Mesendoderm (in vitro differentiated cells): Measurements from ENCODE around the gene RDH13.
"Not testable (repeated sequence)": the region's sequence is repeated elsewhere in the genome, so short reads cannot be mapped to it uniquely, and the experiment has no call there.

Experiments used
- DNase-seq: peaks from one replicate; pipeline ENCODE4 v3.0.0; 2013
- H2AK5ac ChIP-seq: 2 replicates; pipeline ENCODE4 v1.6.1; 2013; ENCODE audit warnings: low read length, inconsistent platforms
- H2BK120ac ChIP-seq: 2 replicates; pipeline ENCODE4 v1.6.1; 2013; ENCODE audit warnings: low read depth, mild to moderate bottlenecking, low read length, moderate library complexity, mixed read lengths
- H2BK15ac ChIP-seq: replicated peaks from 2 replicates; pipeline ENCODE4 v1.6.1; 2013; ENCODE audit warnings: low read depth, mild to moderate bottlenecking, moderate library complexity
- H2BK5ac ChIP-seq: 2 replicates; pipeline ENCODE4 v1.6.1; 2013; ENCODE audit warnings: low read length, inconsistent platforms
- H3K18ac ChIP-seq: 2 replicates; pipeline ENCODE4 v1.6.1; 2013; ENCODE audit warnings: mild to moderate bottlenecking, low read length, mixed read lengths
- H3K23ac ChIP-seq: one replicate; pipeline ENCODE4 v1.6.1; 2013; ENCODE audit warnings: low read length
- H3K27ac ChIP-seq: 2 replicates; pipeline ENCODE4 v1.5.1; 2013; ENCODE audit warnings: low read depth, mild to moderate bottlenecking, inconsistent platforms, low read length, moderate library complexity
- H3K27me3 ChIP-seq: 2 replicates; pipeline ENCODE4 v1.6.1; 2013; ENCODE audit warnings: low read length, control low read depth, mild to moderate bottlenecking, inconsistent platforms; ENCODE audit not compliant: insufficient read depth, poor library complexity
- H3K36me3 ChIP-seq: 2 replicates; pipeline ENCODE4 v1.6.1; 2013; ENCODE audit warnings: low read length, inconsistent platforms; ENCODE audit not compliant: control insufficient read depth, insufficient read depth
- H3K4ac ChIP-seq: one replicate; pipeline ENCODE4 v1.6.1; 2013; ENCODE audit warnings: low read depth, mild to moderate bottlenecking, low read length, moderate library complexity
- H3K4me1 ChIP-seq: 2 replicates; pipeline ENCODE4 v1.6.1; 2013; ENCODE audit warnings: low read depth, low read length, inconsistent platforms; ENCODE audit not compliant: control insufficient read depth
- H3K4me2 ChIP-seq: 2 replicates; pipeline ENCODE4 v1.6.1; 2013; ENCODE audit warnings: low read length
- H3K4me3 ChIP-seq: 2 replicates; pipeline ENCODE4 v1.5.1; 2013; ENCODE audit warnings: mild to moderate bottlenecking, low read length
- H3K56ac ChIP-seq: one replicate; pipeline ENCODE4 v1.6.1; 2013; ENCODE audit warnings: low read length
- H3K79me1 ChIP-seq: 2 replicates; pipeline ENCODE4 v1.6.1; 2013; ENCODE audit warnings: low read length, inconsistent platforms
- H3K79me2 ChIP-seq: 2 replicates; pipeline ENCODE4 v1.6.1; 2013; ENCODE audit warnings: mild to moderate bottlenecking, low read length; ENCODE audit not compliant: control insufficient read depth, insufficient read depth
- H3K9ac ChIP-seq: 2 replicates; pipeline ENCODE4 v1.6.1; 2013; ENCODE audit warnings: low read length, inconsistent platforms
- H4K5ac ChIP-seq: one replicate; pipeline ENCODE4 v1.6.1; 2013; ENCODE audit warnings: low read length
- H4K8ac ChIP-seq: one replicate; pipeline ENCODE4 v1.6.1; 2013; ENCODE audit warnings: low read depth, mild to moderate bottlenecking, control low read depth, low read length, moderate library complexity
- WGBS: extraction: QIAGEN DNeasy Blood & Tissue Kit; methylation state at CpG from one replicate; pipeline ENCODE4 v1.1.7; 2013; ENCODE audit warnings: low lambda C conversion rate, missing lambda C conversion rate; ENCODE audit not compliant: insufficient coverage; ENCODE audit errors: extremely low coverage; 5-methylcytosine and 5-hydroxymethylcytosine counted together

Gene RDH13

DNA sequence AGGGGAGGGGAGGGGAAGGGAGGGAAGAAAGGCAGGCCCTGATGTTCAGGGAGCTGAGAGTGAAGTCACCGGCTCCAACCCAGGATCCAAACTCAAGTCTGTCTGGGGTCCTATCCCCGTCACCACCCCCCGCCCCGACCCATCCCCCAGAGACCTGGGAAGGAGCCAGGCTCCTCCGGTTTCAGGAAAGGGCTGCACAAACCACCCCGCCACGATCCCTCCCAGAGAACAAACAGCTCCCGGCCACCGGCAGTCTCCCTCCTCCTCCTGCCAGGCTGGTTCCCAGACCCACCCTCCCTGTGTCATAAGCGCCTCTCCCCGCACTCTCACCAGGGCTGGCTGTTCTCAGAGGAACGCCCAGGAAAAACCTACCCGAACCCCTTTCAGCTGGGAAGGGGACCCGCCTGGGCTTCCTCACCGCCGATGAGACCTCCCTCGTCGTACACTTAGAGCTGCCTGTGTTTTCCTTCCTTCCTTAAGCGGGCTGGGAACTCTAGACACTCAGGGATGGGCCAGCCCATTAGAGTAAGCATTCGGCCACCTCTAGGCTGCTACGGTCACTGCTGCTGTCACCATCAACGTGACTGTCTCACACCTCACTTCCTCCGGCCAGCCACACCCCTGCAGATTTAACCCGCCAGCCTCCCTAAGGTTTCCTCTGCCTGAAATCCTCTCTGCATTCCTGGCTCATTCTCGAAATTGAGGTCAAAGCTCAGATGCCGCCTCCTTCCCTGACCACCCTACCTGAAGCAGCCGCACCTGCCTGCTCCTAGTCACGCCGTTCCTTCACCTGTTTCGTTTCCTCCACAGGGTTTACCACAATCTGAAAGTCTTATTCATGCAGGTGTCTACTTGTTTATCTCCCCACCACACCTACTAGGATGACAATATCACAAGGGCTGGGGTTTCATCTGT, 6.3 kb upstream of the RDH13 start:
- no peak overlapping the region for H2AK5ac ChIP-seq
- H2BK120ac ChIP-seq = no peak overlapping the region
- WGBS = no CpG with 5 or more reads among the region's 30 CpGs
- H2BK5ac ChIP-seq = no peak overlapping the region
- peak overlapping the region; percentile 65 for H3K27ac ChIP-seq
- H3K79me1 ChIP-seq = no peaks in the 10 kb centered on the region
- peak overlapping the region; percentile 86 for H3K56ac ChIP-seq
- peak overlapping the region; percentile 65 for H3K4ac ChIP-seq
- H3K23ac ChIP-seq = no peak overlapping the region
- H3K27me3 ChIP-seq = no peaks in the 10 kb centered on the region
- no peak overlapping the region for H4K8ac ChIP-seq
- H3K18ac ChIP-seq = peak overlapping the region; percentile 21
- H3K79me2 ChIP-seq = no peaks in the 10 kb centered on the region
- no peaks in the 10 kb centered on the region for H3K36me3 ChIP-seq
- peak overlapping the region; percentile 78 for H3K9ac ChIP-seq
- no peak overlapping the region for H2BK15ac ChIP-seq
- H3K4me1 ChIP-seq = peaks cover 4% of the 10 kb centered on the region
- no peak overlapping the region for H4K5ac ChIP-seq
- peak overlapping the region; percentile 56 for H3K4me3 ChIP-seq
- H3K4me2 ChIP-seq = peak overlapping the region; percentile 93
- DNase-seq = peak; percentile 96

DNA sequence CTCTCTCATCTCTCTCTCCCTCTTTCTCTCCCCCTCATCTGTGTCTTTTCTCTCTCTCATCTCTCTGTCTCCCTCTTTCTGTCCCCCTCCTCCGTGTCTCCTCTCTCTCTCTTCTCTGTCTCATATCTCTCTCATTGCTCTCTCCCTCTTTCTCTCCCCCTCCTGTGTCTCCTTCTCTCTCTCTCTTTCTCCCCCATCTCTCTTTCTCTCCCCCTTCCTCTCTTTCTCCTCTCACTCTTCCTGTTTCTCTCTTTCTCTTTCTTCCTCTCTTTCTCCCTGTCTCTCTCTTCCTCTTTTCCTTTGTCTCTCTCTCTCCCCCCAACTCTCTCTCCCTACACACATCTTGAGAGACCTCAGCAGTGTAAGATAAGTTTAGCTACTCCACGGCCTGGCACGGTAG, 4.9 kb upstream of the RDH13 start:
- WGBS = no CpG with 5 or more reads among the region's 3 CpGs
- DNase-seq = no peak
- H3K23ac ChIP-seq = no peak overlapping the region
- H3K27me3 ChIP-seq = no peaks in the 10 kb centered on the region
- no peak overlapping the region for H2BK15ac ChIP-seq
- H3K56ac ChIP-seq = no peak overlapping the region
- no peak overlapping the region for H4K8ac ChIP-seq
- H3K4me1 ChIP-seq = peaks cover 4% of the 10 kb centered on the region
- H2BK120ac ChIP-seq = no peak overlapping the region
- no peak overlapping the region for H3K4me3 ChIP-seq
- no peak overlapping the region for H3K4me2 ChIP-seq
- H3K18ac ChIP-seq = no peak overlapping the region
- H2BK5ac ChIP-seq = no peak overlapping the region
- no peak overlapping the region for H3K27ac ChIP-seq
- no peak overlapping the region for H4K5ac ChIP-seq
- no peaks in the 10 kb centered on the region for H3K36me3 ChIP-seq
- H3K4ac ChIP-seq = no peak overlapping the region
- no peaks in the 10 kb centered on the region for H3K79me1 ChIP-seq
- H3K9ac ChIP-seq = no peak overlapping the region
- no peaks in the 10 kb centered on the region for H3K79me2 ChIP-seq
- no peak overlapping the region for H2AK5ac ChIP-seq

DNA sequence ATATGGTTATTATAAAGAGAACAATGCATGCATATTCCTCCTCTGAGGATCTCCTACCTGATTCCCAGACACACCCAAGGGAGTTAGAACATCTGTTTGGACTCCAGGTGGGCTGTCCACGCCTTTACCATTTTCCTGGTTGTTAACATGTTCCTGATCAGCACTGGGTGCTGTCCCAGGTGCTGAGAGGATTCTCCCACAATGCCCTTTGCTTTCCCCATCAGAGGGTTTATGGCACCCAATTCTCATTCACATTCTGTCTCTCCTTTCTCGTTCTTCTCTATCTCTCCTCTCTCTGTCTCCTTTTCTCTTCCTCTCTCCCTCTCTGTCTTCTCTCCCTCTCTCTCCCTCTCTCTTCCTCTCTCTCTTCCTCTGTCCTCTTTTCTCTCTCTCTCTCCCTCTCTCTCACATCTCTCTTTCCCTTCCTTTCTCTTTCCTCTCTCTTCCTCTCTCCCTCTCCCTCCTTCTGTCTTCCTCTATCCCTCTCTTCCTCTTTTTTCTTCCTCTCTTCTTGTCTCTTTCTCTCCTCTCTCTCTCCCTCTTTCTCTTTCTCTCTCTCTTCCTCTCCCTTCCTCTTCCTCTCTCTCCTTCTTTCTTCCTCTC, 3.3 kb upstream of the RDH13 start:
- Histone ChIP-seq H3K4ac (no peak overlapping the region), H3K79me1 (no peaks in the 10 kb centered on the region), H2AK5ac (no peak overlapping the region), H3K79me2 (no peaks in the 10 kb centered on the region), H3K4me2 (no peak overlapping the region), H2BK15ac (no peak overlapping the region), H2BK5ac (no peak overlapping the region), H3K56ac (no peak overlapping the region), H3K18ac (no peak overlapping the region), H2BK120ac (no peak overlapping the region), H3K9ac (no peak overlapping the region), H3K27ac (no peak overlapping the region), H3K36me3 (no peaks in the 10 kb centered on the region), H3K4me3 (no peak overlapping the region), H4K5ac (no peak overlapping the region), H3K4me1 (peaks cover 4% of the 10 kb centered on the region), H3K27me3 (no peaks in the 10 kb centered on the region), H3K23ac (no peak overlapping the region), H4K8ac (no peak overlapping the region)
- WGBS = no CpG with 5 or more reads among the region's 2 CpGs
- DNase-seq = peak; percentile 49

DNA sequence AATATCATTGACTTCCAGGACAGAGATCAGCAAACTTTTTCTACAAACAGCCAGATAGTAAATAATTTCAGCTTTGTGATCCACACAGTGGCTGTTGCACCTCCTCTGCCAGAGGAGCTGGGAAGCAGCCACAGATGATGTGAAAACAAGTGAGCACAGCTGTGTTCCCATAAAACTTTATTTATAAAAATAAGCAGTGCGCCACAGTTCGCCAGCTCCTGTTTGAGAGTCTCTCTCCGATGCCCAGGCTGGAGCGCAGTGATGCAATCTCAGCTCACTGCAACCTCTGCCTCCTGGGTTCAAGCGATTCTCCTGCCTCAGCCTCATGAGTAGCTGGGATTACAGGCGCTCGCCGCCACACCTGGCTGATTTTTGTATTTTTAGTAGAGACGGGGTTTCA, 2.6 kb upstream of the RDH13 start:
- not testable (repeated sequence) for H3K27ac ChIP-seq, H2BK5ac ChIP-seq, H4K8ac ChIP-seq, H3K4me3 ChIP-seq, H3K9ac ChIP-seq, H2AK5ac ChIP-seq, H2BK120ac ChIP-seq, H3K23ac ChIP-seq, H2BK15ac ChIP-seq, H3K4ac ChIP-seq, H3K4me1 ChIP-seq, H3K56ac ChIP-seq, H3K27me3 ChIP-seq, H3K79me1 ChIP-seq, DNase-seq, H3K36me3 ChIP-seq, H3K79me2 ChIP-seq, H3K4me2 ChIP-seq, H3K18ac ChIP-seq, H4K5ac ChIP-seq
- no CpG with 5 or more reads among the region's 9 CpGs for WGBS

DNA sequence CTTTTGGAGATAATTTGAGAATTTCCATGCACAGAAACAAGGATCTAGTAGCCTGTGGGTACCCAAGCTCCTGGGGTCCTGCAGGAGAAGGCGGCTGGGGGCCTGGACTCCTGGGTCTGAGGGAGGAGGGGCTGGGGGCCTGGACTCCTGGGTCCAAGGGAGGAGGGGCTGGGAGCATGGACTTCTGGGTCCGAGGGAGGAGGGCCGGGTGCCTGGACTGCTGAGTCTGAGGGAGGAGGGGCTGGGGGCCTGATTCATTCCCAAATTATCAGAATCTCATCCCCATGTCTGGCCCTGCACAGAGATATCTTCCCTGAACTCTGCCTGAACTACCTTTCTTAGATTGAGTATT, 520 bp upstream of the RDH13 start:
- no peaks in the 10 kb centered on the region for H3K27me3 ChIP-seq
- H4K5ac ChIP-seq = no peak overlapping the region
- H3K4me2 ChIP-seq = no peak overlapping the region
- no peak overlapping the region for H3K4ac ChIP-seq
- H3K23ac ChIP-seq = no peak overlapping the region
- H2BK5ac ChIP-seq = no peak overlapping the region
- H2BK120ac ChIP-seq = no peak overlapping the region
- no peak overlapping the region for H3K4me3 ChIP-seq
- no peaks in the 10 kb centered on the region for H3K79me1 ChIP-seq
- no peak overlapping the region for H3K27ac ChIP-seq
- H2AK5ac ChIP-seq = no peak overlapping the region
- H3K36me3 ChIP-seq = no peaks in the 10 kb centered on the region
- H4K8ac ChIP-seq = no peak overlapping the region
- no peak for DNase-seq
- no peak overlapping the region for H3K56ac ChIP-seq
- no peak overlapping the region for H3K18ac ChIP-seq
- no peaks in the 10 kb centered on the region for H3K4me1 ChIP-seq
- no peaks in the 10 kb centered on the region for H3K79me2 ChIP-seq
- no peak overlapping the region for H3K9ac ChIP-seq
- no CpG with 5 or more reads among the region's 3 CpGs for WGBS
- H2BK15ac ChIP-seq = no peak overlapping the region
